Caco-2 (cell line): ENCODE results near the gene ATOSB. TPM values are rescaled to one million over a fixed set of nuclear protein-coding genes. Genes with fewer than 3 reads are reported as not detected.
"Not testable (repeated sequence)": the region's sequence is repeated elsewhere in the genome, so short reads cannot be mapped to it uniquely, and the experiment has no call there.

Experiments used
- BruUV-seq: library from RNA; stranded (reverse); fragments of 400-500 nt; replicated peaks from 2 replicates; lab custom pipeline; 2021; lab: Mats Ljungman, UMichigan
- CTCF ChIA-PET: fragments of 300-600 bp; sonication (Branson Sonifier 250); formaldehyde crosslinking; loops from one replicate; lab custom pipeline; 2022; ENCODE audit warnings: antibody characterized with exemption; lab: Charles Lee
- POLR2A ChIA-PET: fragments of 300-600 bp; sonication (Branson Sonifier 250); formaldehyde crosslinking; loops from one replicate; lab custom pipeline; 2022; ENCODE audit warnings: antibody characterized with exemption; lab: Charles Lee
- DNase-seq, 2 experiments: peaks; one replicate each; pipeline versions ENCODE4 v3.0.0 to v3.0.0-alpha.2; 2020 to 2022
- H3K27me3 ChIP-seq: replicated peaks from 2 replicates; pipeline ENCODE4 v1.6.0; 2011; ENCODE audit warnings: low read length; ENCODE audit not compliant: control insufficient read depth, insufficient read depth
- H3K36me3 ChIP-seq: 2 replicates; pipeline ENCODE4 v1.5.1; 2011; ENCODE audit warnings: low read length; ENCODE audit not compliant: control insufficient read depth, insufficient read depth
- H3K4me1 ChIP-seq: fragments of 250-450 bp; sonication (Bioruptor Pico); 2 replicates; pipeline ENCODE4 v1.5.1; 2020; ENCODE audit warnings: mild to moderate bottlenecking
- H3K4me3 ChIP-seq: 2 replicates; pipeline ENCODE4 v1.5.1; 2011; ENCODE audit warnings: low read depth, mild to moderate bottlenecking, control low read depth, low read length
- H3K9me3 ChIP-seq: fragments of 250-450 bp; sonication (Bioruptor Pico); 2 replicates; pipeline ENCODE4 v1.5.1; 2020; ENCODE audit warnings: mild to moderate bottlenecking, moderate library complexity
- H3K27ac Mint-ChIP-seq: one replicate; pipeline ENCODE4 v1.8.0; 2022; ENCODE audit warnings: mixed read lengths; ENCODE audit not compliant: unreplicated experiment
- H3K27me3 Mint-ChIP-seq: one replicate; pipeline ENCODE4 v1.8.0; 2022; ENCODE audit warnings: mixed read lengths; ENCODE audit not compliant: insufficient read depth, unreplicated experiment
- H3K36me3 Mint-ChIP-seq: one replicate; pipeline ENCODE4 v1.8.0; 2022; ENCODE audit warnings: mild to moderate bottlenecking, mixed read lengths; ENCODE audit not compliant: insufficient read depth, unreplicated experiment
- H3K4me1 Mint-ChIP-seq: one replicate; pipeline ENCODE4 v1.8.0; 2022; ENCODE audit warnings: low read depth, mixed read lengths; ENCODE audit not compliant: unreplicated experiment
- H3K4me3 Mint-ChIP-seq: one replicate; pipeline ENCODE4 v1.8.0; 2022; ENCODE audit warnings: mild to moderate bottlenecking, moderate library complexity, mixed read lengths; ENCODE audit not compliant: unreplicated experiment
- H3K9me3 Mint-ChIP-seq: one replicate; pipeline ENCODE4 v1.8.0; 2022; ENCODE audit warnings: mixed read lengths; ENCODE audit not compliant: unreplicated experiment
- intact Hi-C: fragments of 100-400 bp; cut with micrococcal nuclease; formaldehyde crosslinking; loops from one replicate; pipeline ENCODE4 v1.10.0; 2022; ENCODE audit not compliant: unreplicated experiment
- total RNA-seq: library from RNA; stranded (reverse); gene quantifications from 2 replicates; pipeline ENCODE4 v1.2.3, GENCODE V29; 2022
- TF ChIP-seq, protein P1 (sequence below), 2 experiments: fragments of 200-600 bp in 1 of 2; IDR thresholded peaks; 1 replicate in 1 of 2; 2 replicates in 1 of 2; pipeline versions ENCODE4 v1.5.1 to v1.8.0; 2011 to 2022; ENCODE audit warnings: antibody characterized with exemption in 1 of 2, control low read depth in 1 of 2, inconsistent platforms in 1 of 2, low read depth in 1 of 2, low read length in 1 of 2, mild to moderate bottlenecking in 1 of 2, moderate library complexity in 1 of 2; ENCODE audit not compliant: insufficient read depth in 1 of 2, severe bottlenecking in 1 of 2, unreplicated experiment in 1 of 2

Gene ATOSB
- total RNA-seq, 1 experiment from 2014 or later: 5.8 TPM

DNA sequence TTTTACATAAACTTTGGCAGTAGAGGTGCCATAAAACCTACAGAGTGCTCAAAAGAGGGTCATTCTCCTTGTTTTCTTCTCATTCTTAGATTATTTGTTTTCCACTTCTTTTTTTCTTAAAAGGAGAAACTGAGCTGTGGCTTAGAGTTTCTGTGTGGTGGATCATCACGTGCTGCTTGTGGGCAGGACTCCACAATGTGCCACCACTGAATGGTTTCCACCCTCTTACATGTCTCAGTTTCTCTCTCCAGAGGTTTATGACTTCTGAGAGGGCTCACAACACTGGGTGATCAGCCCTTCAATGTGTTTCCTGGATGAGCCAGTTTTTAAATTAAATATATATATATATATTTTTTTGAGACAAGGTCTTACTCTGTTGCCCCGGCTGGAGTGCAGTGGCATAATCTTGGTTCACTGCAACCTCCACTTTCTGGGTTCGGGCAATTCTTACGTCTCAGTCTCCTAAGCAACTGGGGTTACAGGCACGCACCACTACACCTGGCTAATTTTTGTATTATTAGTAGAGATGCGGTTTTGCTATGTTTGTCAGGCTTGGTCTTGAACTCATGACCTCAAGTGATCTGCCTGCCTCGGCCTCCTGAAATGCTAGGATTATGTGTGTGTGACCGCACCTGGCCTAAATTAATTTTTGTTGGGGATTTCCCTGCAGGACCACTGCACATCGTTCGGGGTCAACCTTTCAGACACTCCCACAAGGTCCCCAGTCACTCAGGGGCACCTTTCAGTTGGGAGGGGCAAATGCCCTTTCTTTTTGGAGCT, 43.0 kb upstream of the ATOSB start:
- Mint-ChIP-seq H3K4me1 (no peaks in the 10 kb centered on the region), H3K36me3 (no peaks in the 10 kb centered on the region), H3K9me3 (no peaks in the 10 kb centered on the region), H3K27me3 (no peaks in the 10 kb centered on the region), H3K27ac (no peak overlapping the region), H3K4me3 (no peak overlapping the region)
- H3K36me3 ChIP-seq: no peaks in the 10 kb centered on the region
- intact Hi-C loops: no loop called here
- H3K27me3 ChIP-seq: no peaks in the 10 kb centered on the region
- no peaks in the 10 kb centered on the region for H3K9me3 ChIP-seq
- H3K4me1 ChIP-seq: peaks cover 10% of the 10 kb centered on the region
- H3K4me3 ChIP-seq: no peak overlapping the region
- POLR2A ChIA-PET: no interaction called here
- BruUV-seq: no TSS peak
- TF ChIP-seq, protein P1, sequence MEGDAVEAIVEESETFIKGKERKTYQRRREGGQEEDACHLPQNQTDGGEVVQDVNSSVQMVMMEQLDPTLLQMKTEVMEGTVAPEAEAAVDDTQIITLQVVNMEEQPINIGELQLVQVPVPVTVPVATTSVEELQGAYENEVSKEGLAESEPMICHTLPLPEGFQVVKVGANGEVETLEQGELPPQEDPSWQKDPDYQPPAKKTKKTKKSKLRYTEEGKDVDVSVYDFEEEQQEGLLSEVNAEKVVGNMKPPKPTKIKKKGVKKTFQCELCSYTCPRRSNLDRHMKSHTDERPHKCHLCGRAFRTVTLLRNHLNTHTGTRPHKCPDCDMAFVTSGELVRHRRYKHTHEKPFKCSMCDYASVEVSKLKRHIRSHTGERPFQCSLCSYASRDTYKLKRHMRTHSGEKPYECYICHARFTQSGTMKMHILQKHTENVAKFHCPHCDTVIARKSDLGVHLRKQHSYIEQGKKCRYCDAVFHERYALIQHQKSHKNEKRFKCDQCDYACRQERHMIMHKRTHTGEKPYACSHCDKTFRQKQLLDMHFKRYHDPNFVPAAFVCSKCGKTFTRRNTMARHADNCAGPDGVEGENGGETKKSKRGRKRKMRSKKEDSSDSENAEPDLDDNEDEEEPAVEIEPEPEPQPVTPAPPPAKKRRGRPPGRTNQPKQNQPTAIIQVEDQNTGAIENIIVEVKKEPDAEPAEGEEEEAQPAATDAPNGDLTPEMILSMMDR (IDR thresholded peaks at IDR 0.05; ENCODE audit: insufficient read depth in 1 of 2, low read depth in 1 of 2, low read length in 1 of 2, severe bottlenecking in 1 of 2, unreplicated experiment in 1 of 2): no peak
- CTCF ChIA-PET: no interaction called here
- no peak for DNase-seq

DNA sequence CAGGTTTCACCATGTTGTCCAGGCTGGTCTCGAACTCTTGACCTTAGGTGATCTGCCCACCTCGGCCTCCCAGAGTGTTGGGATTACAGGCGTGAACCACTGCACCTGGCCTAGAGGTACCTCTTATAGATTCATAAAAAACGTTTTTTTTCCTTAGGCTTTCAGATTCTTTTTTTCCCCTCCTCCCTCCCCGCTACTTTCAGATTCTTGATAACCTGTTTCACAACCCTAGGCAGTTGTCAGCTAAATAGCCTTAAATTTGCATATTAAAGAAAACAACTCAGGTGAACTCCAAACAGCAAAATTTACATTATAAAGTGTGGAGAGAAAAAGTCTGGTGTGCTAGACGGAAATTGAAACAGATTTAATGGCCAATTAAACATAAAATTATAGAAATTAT, 42.2 kb upstream of the ATOSB start:
- H3K9me3 Mint-ChIP-seq, DNase-seq: not testable (repeated sequence)

DNA sequence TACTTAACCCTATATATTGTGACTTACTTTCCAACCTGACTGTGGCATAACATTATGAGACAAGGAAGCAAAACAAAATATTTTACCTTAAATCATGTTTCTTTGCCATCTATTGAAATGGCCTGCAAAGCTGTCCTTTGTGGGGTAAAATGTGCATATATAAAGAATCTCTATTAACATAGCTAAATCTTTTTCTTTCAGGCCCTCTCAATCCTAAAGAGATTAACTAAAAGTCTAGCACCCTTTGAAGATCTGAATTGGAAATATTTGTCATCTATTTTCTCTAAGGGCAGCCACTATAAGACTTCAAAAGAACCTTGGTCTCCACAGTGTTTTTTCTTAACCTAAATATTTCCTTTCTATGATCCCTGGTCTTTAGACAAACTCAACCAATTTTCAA, 41.1 kb upstream of the ATOSB start:
- DNase-seq: no peak
- Mint-ChIP-seq H3K27me3 (no peaks in the 10 kb centered on the region), H3K4me3 (no peak overlapping the region), H3K27ac (no peak overlapping the region), H3K36me3 (no peaks in the 10 kb centered on the region), H3K9me3 (no peaks in the 10 kb centered on the region), H3K4me1 (no peaks in the 10 kb centered on the region)
- intact Hi-C loops: no loop called here
- BruUV-seq: no TSS peak
- Histone ChIP-seq H3K9me3 (no peaks in the 10 kb centered on the region), H3K4me1 (peaks cover 4% of the 10 kb centered on the region; the same call in 1 of the 2 replicates), H3K4me3 (no peak overlapping the region), H3K36me3 (no peaks in the 10 kb centered on the region), H3K27me3 (no peaks in the 10 kb centered on the region)
- ChIA-PET CTCF (no interaction called here), POLR2A (interaction anchor here (0.5 kb wide), 1 partner anchor 85 kb away, joined by 3 read pairs; no protein-coding TSS in a partner anchor)
- TF ChIP-seq, protein P1 (IDR thresholded peaks at IDR 0.05; ENCODE audit: insufficient read depth in 1 of 2, low read depth in 1 of 2, low read length in 1 of 2, severe bottlenecking in 1 of 2, unreplicated experiment in 1 of 2): no peak

More for the DNA sequence above, 42.2 kb upstream of the ATOSB start:
- H3K27me3 Mint-ChIP-seq, H3K27ac Mint-ChIP-seq, BruUV-seq, H3K36me3 Mint-ChIP-seq, H3K4me1 ChIP-seq, H3K4me3 ChIP-seq, H3K4me3 Mint-ChIP-seq, H3K27me3 ChIP-seq, H3K9me3 ChIP-seq, POLR2A ChIA-PET, intact Hi-C loops, H3K36me3 ChIP-seq, H3K4me1 Mint-ChIP-seq, CTCF ChIA-PET: not testable (repeated sequence)
